RWPE1 (cell line): ENCODE results near the gene TSFM.

ENCODE experiments used
- CTCF ChIA-PET: fragments of 350-600 bp; sonication (Branson Sonifier 250); formaldehyde crosslinking; extraction: SDS; loops from one replicate; lab custom pipeline; 2021; lab: Yijun Ruan, JAX
- POLR2A ChIA-PET: fragments of 400-600 bp; formaldehyde crosslinking; extraction: SDS; loops from one replicate; lab custom pipeline; 2020; ENCODE audit warnings: antibody characterized with exemption; ENCODE audit not compliant: low non-redundant PET; lab: Yijun Ruan, JAX
- DNase-seq: peaks from one replicate; pipeline ENCODE4 v3.0.0; 2012; ENCODE audit warnings: low spot score
- H3K27ac ChIP-seq: fragments of 450-650 bp; 2 replicates; pipeline ENCODE4 v1.5.1; 2017
- CTCF ChIP-seq: fragments of 450-650 bp; conservative IDR thresholded peaks from 2 replicates; pipeline ENCODE4 v1.5.1; 2017; ENCODE audit warnings: low read depth, mild to moderate bottlenecking

Gene TSFM

GRCh38 chr12:57740656-57741412 is 41.8 kb upstream of the TSFM start:
- TF ChIP-seq CTCF: no peak
- no peak for DNase-seq
- POLR2A ChIA-PET: no interaction called here
- no peak overlapping the region for H3K27ac ChIP-seq
- CTCF ChIA-PET: interaction anchor here (0.5 to 0.7 kb wide), 4 partner anchors 14 to 55 kb away, joined by 3 read pairs; no protein-coding TSS in a partner anchor

GRCh38 chr12:57741413-57741789 is 41.2 kb upstream of the TSFM start:
- no peak for DNase-seq
- ChIA-PET CTCF (no interaction called here), POLR2A (interaction anchor here (0.6 kb wide), 1 partner anchor 52 kb away, joined by 3 read pairs; no protein-coding TSS in a partner anchor)
- no peak overlapping the region for H3K27ac ChIP-seq
- no peak for TF ChIP-seq CTCF

GRCh38 chr12:57741844-57742738 is 40.5 kb upstream of the TSFM start:
- CTCF ChIA-PET: interaction anchor here (0.7 kb wide), 1 partner anchor 185 kb away, joined by 3 read pairs; no protein-coding TSS in a partner anchor
- DNase-seq: no peak
- POLR2A ChIA-PET: interaction anchor here (0.5 to 0.6 kb wide), 2 partner anchors 51 to 219 kb away, joined by 3 read pairs; no protein-coding TSS in a partner anchor
- TF ChIP-seq CTCF: no peak
- no peak overlapping the region for H3K27ac ChIP-seq

- DNase-seq: no peak
- ChIA-PET CTCF (interaction anchor here (0.7 to 2.5 kb wide), 2 partner anchors 18 to 43 kb away, joined by 4 to 14 read pairs; no protein-coding TSS in a partner anchor), POLR2A (no interaction called here)
- H3K27ac ChIP-seq: no peak overlapping the region
- no peak for TF ChIP-seq CTCF
Observed at GRCh38 chr12:57743769-57744168, 38.8 kb upstream of the TSFM start.

GRCh38 chr12:57744194-57744776 is 38.3 kb upstream of the TSFM start:
- no peak for TF ChIP-seq CTCF
- DNase-seq: peak; percentile 88
- peak overlapping the region; percentile 92 for H3K27ac ChIP-seq
- CTCF ChIA-PET: interaction anchor here (0.7 to 2.5 kb wide), 3 partner anchors 18 to 56 kb away, joined by 3 to 14 read pairs (median 4); no protein-coding TSS in a partner anchor
- POLR2A ChIA-PET: interaction anchor here (0.5 to 0.7 kb wide), 3 partner anchors 89 to 226 kb away, joined by 5 read pairs; no protein-coding TSS in a partner anchor
